ENCODE data around the gene AP3S2. TPM values are rescaled to one million over a fixed set of nuclear protein-coding genes. Genes with fewer than 3 reads are reported as not detected.

AP3S2 gene
- total and polyA plus RNA-seq, 2 of the 4 experiments (the other 2 are of a cell fraction): 12.6 to 34.1 TPM

- intact Hi-C loops (cut with micrococcal nuclease) (no loop called here), dilution Hi-C loops (cut with HindIII; ENCODE audit: low sequenced_read_pairs, unreplicated experiment) (no loop called here), in situ Hi-C loops (cut with MboI; ENCODE audit: low sequenced_read_pairs) (no loop called here)
- Histone ChIP-seq H3K56ac (ENCODE audit: extremely low read depth, insufficient read depth, low read length) (no peak overlapping the region), H3K27ac (ENCODE audit: insufficient read depth, low read length) (no peak overlapping the region), H3K18ac (ENCODE audit: low read depth, low read length) (no peak overlapping the region), H2BK15ac (ENCODE audit: low read depth, low read length) (no peak overlapping the region), H3K4me1 (ENCODE audit: control insufficient read depth, insufficient read depth, low read length) (peaks cover 13% of the 10 kb centered on the region), H3K23ac (ENCODE audit: low read depth, low read length) (no peak overlapping the region), H3K27me3 (ENCODE audit: control insufficient read depth, insufficient read depth, low read length) (no peaks in the 10 kb centered on the region), H4K8ac (ENCODE audit: low read depth in 2 of 2, low read length in 2 of 2) (no peak overlapping the region), H4K5ac (ENCODE audit: low read depth, low read length) (no peak overlapping the region), H2BK120ac (ENCODE audit: low read depth, low read length) (no peak overlapping the region), H2BK20ac (ENCODE audit: low read depth, low read length) (no peak overlapping the region; the same call in 1 of the 2 replicates), H4K20me1 (ENCODE audit: insufficient read depth, low read length) (no peaks in the 10 kb centered on the region), H3K4me3 (ENCODE audit: insufficient read depth, low read depth, low read length) (no peak overlapping the region), H2BK5ac (ENCODE audit: low read depth, low read length, poor library complexity, severe bottlenecking) (no peak overlapping the region), H3K4me2 (ENCODE audit: low read depth, low read length) (no peak overlapping the region), H2AFZ (replicated peaks; ENCODE audit: low read length, poor library complexity) (peak overlapping the region; percentile 0), H2AK5ac (ENCODE audit: low read depth, low read length) (no peak overlapping the region), H3K14ac (replicated peaks; ENCODE audit: low read depth, low read length) (no peak overlapping the region), H3K9ac (ENCODE audit: low read depth, low read length) (no peak overlapping the region), H3K4ac (ENCODE audit: low read depth, low read length) (no peak overlapping the region; the same call in 1 of the 2 replicates), H4K91ac (ENCODE audit: insufficient read depth, low read depth, low read length) (no peak overlapping the region; the same call in 1 of the 2 replicates), H3K9me3 (ENCODE audit: control insufficient read depth, insufficient read depth, low read length) (no peaks in the 10 kb centered on the region), H3K36me3 (ENCODE audit: control insufficient read depth, insufficient read depth, low read length) (peaks cover 4% of the 10 kb centered on the region; the same call in 1 of the 2 replicates), H2AK9ac (replicated peaks; ENCODE audit: low read depth, low read length, poor library complexity) (peak overlapping the region; percentile 83), H3K79me1 (ENCODE audit: low read depth in 1 of 2, low read length in 2 of 2) (no peaks in the 10 kb centered on the region), H3K9me1 (ENCODE audit: insufficient read depth, low read length) (no peaks in the 10 kb centered on the region; the same call in 1 of the 2 replicates)
- ChIA-PET POLR2A (ENCODE audit: unreplicated experiment) (no interaction called here), CTCF (no interaction called here)
- TF ChIP-seq RFX5 (IDR thresholded peaks at IDR 0.05; ENCODE audit: low read depth, low read length): no peak
- TF ChIP-seq SMC3 (IDR thresholded peaks at IDR 0.05; ENCODE audit: low read depth, low read length): no peak
- no peak for TF ChIP-seq RCOR1 (IDR thresholded peaks at IDR 0.05; ENCODE audit: insufficient replicate concordance, low read length)
- no peak for TF ChIP-seq FOS (IDR thresholded peaks at IDR 0.05; ENCODE audit: low read depth, low read length)
- no peak for TF ChIP-seq BHLHE40 (IDR thresholded peaks at IDR 0.05; ENCODE audit: low read depth, low read length)
- TF ChIP-seq NFE2L2 (IDR thresholded peaks at IDR 0.05; ENCODE audit: low read depth, low read length): no peak
- TF ChIP-seq POLR2A (IDR thresholded peaks at IDR 0.05; ENCODE audit: low read depth, low read length): no peak
- no peak for TF ChIP-seq MAZ (IDR thresholded peaks at IDR 0.05; ENCODE audit: borderline replicate concordance, low read depth, low read length)
- no peak for TF ChIP-seq MXI1 (IDR thresholded peaks at IDR 0.05; ENCODE audit: borderline replicate concordance, low read depth, low read length)
- no peak for TF ChIP-seq CHD1 (IDR thresholded peaks at IDR 0.05; ENCODE audit: low read depth, low read length)
- no peak for TF ChIP-seq USF2 (IDR thresholded peaks at IDR 0.05; ENCODE audit: low read depth, low read length)
- TF ChIP-seq ELK1 (IDR thresholded peaks at IDR 0.05; ENCODE audit: borderline replicate concordance, low read depth, low read length): no peak
- TF ChIP-seq CTCF (conservative IDR thresholded peaks at IDR 0.05; ENCODE audit: low read depth, low read length): no peak
- no peak for TF ChIP-seq MAFK (IDR thresholded peaks at IDR 0.05; ENCODE audit: low read depth, low read length)
- TF ChIP-seq CEBPB (IDR thresholded peaks at IDR 0.05; ENCODE audit: low read depth, low read length): no peak
- no peak for TF ChIP-seq RAD21 (IDR thresholded peaks at IDR 0.05; ENCODE audit: low read length)
- DNase-seq: no peak
- ATAC-seq (ENCODE audit: low read depth): no peak
- whole genome bisulfite sequencing, 2 experiments (ENCODE audit: extremely low coverage in 2 of 2, insufficient read length in 1 of 2): 90% methylated on average over 3 of the region's 6 CpGs; no CpG with 5 or more reads in 1 of the 2 experiments
- BruUV-seq (replicated peaks): no TSS peak
Measured at GRCh38 chr15:89780601-89781000, 113.2 kb downstream of the AP3S2 start.
